NCI-H2029 treated with DMSO at 0.1 percent for 48 hours (cell line): ENCODE data around the gene POLD3.

Experiments
- DNase-seq: peaks from one replicate; lab custom pipeline; 2025; lab: John Stamatoyannopoulos, UW

POLD3 gene

GRCh38 chr11:74592441-74593362 lies at the start of gene POLD3:
TSS of gene POLD3 (plus strand) at chr11:74592582. CDS start at chr11:74592659, 77 bp downstream.
- DNase-seq = peak; percentile 69

- peak; percentile 64 for DNase-seq
These were observed 48.4 kb upstream of the POLD3 start for GRCh38 chr11:74543991-74544390.

GRCh38 chr11:74546752-74547151 lies 45.6 kb upstream of the POLD3 start:
- DNase-seq = peak; percentile 94

- no peak for DNase-seq
These were observed 41.2 kb upstream of the POLD3 start for GRCh38 chr11:74550991-74551753.

- no peak for DNase-seq
These were observed 40.6 kb upstream of the POLD3 start for GRCh38 chr11:74551754-74552145.

GRCh38 chr11:74557526-74557925 lies 34.9 kb upstream of the POLD3 start:
- no peak for DNase-seq

GRCh38 chr11:74559110-74559933 lies 33.1 kb upstream of the POLD3 start:
- peak; percentile 80 for DNase-seq

GRCh38 chr11:74559934-74560309 lies 32.5 kb upstream of the POLD3 start:
- DNase-seq = no peak

- DNase-seq = no peak
These were observed 26.0 kb upstream of the POLD3 start for GRCh38 chr11:74566146-74566960.

- DNase-seq = no peak
These were observed 24.4 kb upstream of the POLD3 start for GRCh38 chr11:74568028-74568427.

- DNase-seq = peak; percentile 60
These were observed 21.9 kb upstream of the POLD3 start for GRCh38 chr11:74570266-74571061.

GRCh38 chr11:74571062-74571399 lies 21.4 kb upstream of the POLD3 start:
- no peak for DNase-seq

GRCh38 chr11:74572349-74572748 lies 20.0 kb upstream of the POLD3 start:
- DNase-seq = no peak

GRCh38 chr11:74574563-74574962 lies 17.8 kb upstream of the POLD3 start:
- DNase-seq = no peak

GRCh38 chr11:74575999-74576398 lies 16.4 kb upstream of the POLD3 start:
- DNase-seq = no peak

- no peak for DNase-seq
These were observed 15.2 kb upstream of the POLD3 start for GRCh38 chr11:74577181-74577580.

GRCh38 chr11:74577624-74578396 lies 14.6 kb upstream of the POLD3 start:
- DNase-seq = peak; percentile 76

GRCh38 chr11:74579577-74580270 lies 12.7 kb upstream of the POLD3 start:
- no peak for DNase-seq

GRCh38 chr11:74581954-74582547 lies 10.3 kb upstream of the POLD3 start:
- DNase-seq = no peak
